Upper lobe of left lung (tissue), 4 donors: Measurements from ENCODE around the gene LMNTD2.

Experiments used
- EP300 ChIP-seq, 4 donors: sonication (generic); formaldehyde crosslinking; IDR thresholded peaks; one replicate each; pipeline ENCODE4 v1.5.1; 2017; ENCODE audit warnings: antibody characterized with exemption in 4 of 4, control low read depth in 2 of 4
- POLR2A ChIP-seq, 4 donors: fragments of 450-650 bp; IDR thresholded peaks; one replicate each; pipeline ENCODE4 v1.5.1; 2016 to 2017; ENCODE audit warnings: antibody characterized with exemption in 4 of 4, mild to moderate bottlenecking in 2 of 4
- POLR2AphosphoS5 ChIP-seq, 2 donors: sonication (generic); formaldehyde crosslinking; IDR thresholded peaks; one replicate each; pipeline ENCODE4 v1.5.1; 2017; ENCODE audit warnings: antibody characterized with exemption in 2 of 2
- TF ChIP-seq, protein P1 (sequence below), 6 experiments: fragments of 450-650 bp in 4 of 6; fragments of 200-600 bp in 2 of 6; sonication (generic) in 2 of 6; IDR thresholded peaks; one replicate each; pipeline ENCODE4 v1.5.1; 2016 to 2019; ENCODE audit warnings: antibody characterized with exemption in 6 of 6

DNA sequence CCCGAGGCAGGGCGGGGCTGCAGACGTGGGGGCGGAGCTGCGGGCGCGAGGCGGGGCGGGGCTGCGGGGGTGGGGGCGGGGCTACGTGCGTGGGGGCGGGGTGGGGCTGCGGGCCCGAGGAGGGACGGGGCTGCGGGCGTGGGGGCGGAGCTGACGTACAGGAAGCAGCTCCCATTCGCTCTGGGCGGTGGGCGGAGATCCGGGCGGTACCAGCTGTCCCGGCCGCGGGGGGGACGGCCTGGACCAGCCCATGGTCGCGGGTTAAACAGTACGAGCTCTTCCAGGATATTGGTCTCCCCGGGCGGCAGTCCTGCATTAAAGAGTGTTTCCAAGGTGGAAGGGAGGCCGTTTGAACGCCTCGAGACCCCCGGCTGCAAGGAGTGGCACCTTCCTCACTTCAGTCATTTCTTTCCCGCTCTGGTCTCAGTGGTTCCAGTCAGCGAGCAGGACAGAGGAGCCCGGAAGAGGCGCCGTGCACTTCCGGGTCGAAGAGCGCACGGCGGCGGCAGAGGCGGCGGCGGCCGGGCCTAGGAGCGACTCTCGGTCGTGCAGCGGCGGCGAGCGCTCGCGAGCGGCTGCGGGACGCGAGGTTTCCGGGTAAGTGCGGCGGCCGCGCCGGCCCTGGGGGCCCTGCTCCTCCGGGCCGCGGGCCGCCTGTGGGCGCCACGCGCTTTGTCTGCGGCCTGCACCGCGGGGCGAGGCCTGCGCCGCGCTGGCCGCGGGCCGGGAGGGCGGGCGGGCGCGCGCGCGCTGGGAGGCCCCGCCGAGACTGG, 15.6 kb upstream of the LMNTD2 start, which contains the start of gene PHRF1:
- TF ChIP-seq, protein P1, sequence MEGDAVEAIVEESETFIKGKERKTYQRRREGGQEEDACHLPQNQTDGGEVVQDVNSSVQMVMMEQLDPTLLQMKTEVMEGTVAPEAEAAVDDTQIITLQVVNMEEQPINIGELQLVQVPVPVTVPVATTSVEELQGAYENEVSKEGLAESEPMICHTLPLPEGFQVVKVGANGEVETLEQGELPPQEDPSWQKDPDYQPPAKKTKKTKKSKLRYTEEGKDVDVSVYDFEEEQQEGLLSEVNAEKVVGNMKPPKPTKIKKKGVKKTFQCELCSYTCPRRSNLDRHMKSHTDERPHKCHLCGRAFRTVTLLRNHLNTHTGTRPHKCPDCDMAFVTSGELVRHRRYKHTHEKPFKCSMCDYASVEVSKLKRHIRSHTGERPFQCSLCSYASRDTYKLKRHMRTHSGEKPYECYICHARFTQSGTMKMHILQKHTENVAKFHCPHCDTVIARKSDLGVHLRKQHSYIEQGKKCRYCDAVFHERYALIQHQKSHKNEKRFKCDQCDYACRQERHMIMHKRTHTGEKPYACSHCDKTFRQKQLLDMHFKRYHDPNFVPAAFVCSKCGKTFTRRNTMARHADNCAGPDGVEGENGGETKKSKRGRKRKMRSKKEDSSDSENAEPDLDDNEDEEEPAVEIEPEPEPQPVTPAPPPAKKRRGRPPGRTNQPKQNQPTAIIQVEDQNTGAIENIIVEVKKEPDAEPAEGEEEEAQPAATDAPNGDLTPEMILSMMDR (IDR thresholded peaks at IDR 0.05) = peak in 4 of 6 experiments; percentile 19 to 51 (median 26)
- peak; percentile 22 to 88 (median 70) for TF ChIP-seq POLR2A (IDR thresholded peaks at IDR 0.05)
- TF ChIP-seq EP300 (IDR thresholded peaks at IDR 0.05) = peak in 1 of 4 donors; percentile 10
- TF ChIP-seq POLR2AphosphoS5 (IDR thresholded peaks at IDR 0.05) = peak; percentile 75 to 90
